PFSK-1 (cell line): Measurements from ENCODE around the gene SLC7A6OS.

Source experiments
- POLR2AphosphoS5 ChIP-seq: IDR thresholded peaks from 2 replicates; pipeline ENCODE4 v1.6.1; 2012; ENCODE audit warnings: low read depth, mild to moderate bottlenecking, control low read depth, low read length, moderate library complexity
- REST ChIP-seq, 2 experiments: IDR thresholded peaks; 2 replicates each; pipeline versions ENCODE4 v1.6.1 to v1.8.0; 2011 to 2012; ENCODE audit warnings: low read depth in 2 of 2, low read length in 2 of 2, control low read depth in 1 of 2, inconsistent platforms in 1 of 2, mild to moderate bottlenecking in 1 of 2, moderate library complexity in 1 of 2; ENCODE audit not compliant: insufficient read depth in 1 of 2
- SIN3A ChIP-seq: IDR thresholded peaks from 2 replicates; pipeline ENCODE4 v1.6.1; 2012; ENCODE audit warnings: mild to moderate bottlenecking, low read length, moderate library complexity, borderline replicate concordance; ENCODE audit not compliant: insufficient read depth
- TAF1 ChIP-seq: IDR thresholded peaks from 2 replicates; pipeline ENCODE4 v1.6.1; 2012; ENCODE audit warnings: low read length, control low read depth, borderline replicate concordance; ENCODE audit not compliant: insufficient read depth

- no peak for TF ChIP-seq TAF1
- no peak for TF ChIP-seq POLR2AphosphoS5
- no peak for TF ChIP-seq REST (IDR thresholded peaks at IDR 0.05; ENCODE audit: insufficient read depth in 1 of 2, low read depth in 2 of 2, low read length in 2 of 2)
- no peak for TF ChIP-seq SIN3A
Measured at GRCh38 chr16:68279726-68280558, 30.8 kb downstream of the SLC7A6OS start.
